GM12892 (cell line): ENCODE data around the gene IGFBP7.

ENCODE experiments used
- DNase-seq: peaks from one replicate; pipeline ENCODE4 v3.0.0; 2011; ENCODE audit not compliant: insufficient read length
- FAIRE-seq: peaks from 2 replicates; lab custom pipeline; 2011; peaks lifted over from hg19 to GRCh38; lab: Jason Lieb, UNC
- POLR2A ChIP-seq: IDR thresholded peaks from 2 replicates; pipeline ENCODE4 v1.6.1; 2011; ENCODE audit warnings: low read depth, low read length, control low read depth
- POLR2AphosphoS5 ChIP-seq: IDR thresholded peaks from 2 replicates; pipeline ENCODE4 v1.6.1; 2011; ENCODE audit warnings: low read depth, low read length, control low read depth
- TAF1 ChIP-seq: IDR thresholded peaks from 2 replicates; pipeline ENCODE4 v1.6.1; 2011; ENCODE audit warnings: low read depth, mild to moderate bottlenecking, control low read depth, low read length, borderline replicate concordance

IGFBP7 gene

DNA sequence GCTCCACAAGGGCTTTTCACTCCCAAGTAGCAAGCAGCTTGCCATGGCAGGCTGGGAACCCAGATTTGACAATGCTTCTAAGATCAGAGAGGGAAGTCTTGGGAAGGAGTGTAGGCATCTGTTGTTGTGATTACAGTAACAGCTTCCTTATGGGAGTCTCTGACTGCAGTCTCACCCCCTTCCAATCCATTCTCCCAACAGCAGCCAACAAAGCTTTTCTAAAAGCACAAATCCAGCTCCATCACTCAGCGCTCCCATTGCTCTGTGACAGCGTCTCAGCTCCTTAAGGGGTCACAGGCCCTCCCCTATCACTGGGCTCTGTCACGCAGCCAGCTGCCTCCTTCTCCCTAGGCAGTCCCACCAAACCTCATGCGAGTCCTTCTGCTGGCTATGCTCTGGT is 7.1 kb downstream of the IGFBP7 start:
- DNase-seq = no peak
- no peak for TF ChIP-seq POLR2A
- no peak for TF ChIP-seq TAF1
- TF ChIP-seq POLR2AphosphoS5 = no peak
- no peak for FAIRE-seq

- no peak for DNase-seq
- FAIRE-seq = no peak
- TF ChIP-seq POLR2AphosphoS5 (no peak), TAF1 (no peak), POLR2A (no peak)
These were observed 8.0 kb downstream of the IGFBP7 start for GRCh38 chr4:57102050-57102624.

GRCh38 chr4:57100979-57101651 is 9.1 kb downstream of the IGFBP7 start:
- TF ChIP-seq POLR2A (no peak), TAF1 (no peak), POLR2AphosphoS5 (no peak)
- FAIRE-seq (no peak), DNase-seq (no peak)

DNA sequence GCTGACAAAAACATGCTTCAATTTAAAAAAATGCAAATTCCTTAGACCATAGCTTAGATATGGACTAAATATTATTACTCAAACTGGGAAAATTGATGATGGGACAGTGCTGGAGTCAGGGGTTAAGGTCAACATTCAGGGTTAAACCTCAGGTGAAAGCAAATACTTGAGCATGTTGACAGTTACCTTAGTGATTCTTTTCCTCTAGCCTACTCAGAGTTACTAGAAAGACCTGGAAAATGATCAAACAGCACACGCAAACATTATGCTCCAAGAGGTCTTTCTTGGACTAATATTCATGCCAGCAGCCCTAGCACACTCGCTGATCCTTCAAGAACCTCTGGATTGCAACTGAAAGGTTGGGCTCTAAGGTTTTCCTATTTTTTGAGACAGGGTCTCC is 10.8 kb downstream of the IGFBP7 start:
- no peak for DNase-seq
- TF ChIP-seq POLR2A = no peak
- TF ChIP-seq TAF1 = no peak
- TF ChIP-seq POLR2AphosphoS5 = no peak
- peak; percentile 21 for FAIRE-seq

GRCh38 chr4:57098941-57099340 is 11.2 kb downstream of the IGFBP7 start:
- TF ChIP-seq POLR2A (no peak), TAF1 (no peak), POLR2AphosphoS5 (no peak)
- FAIRE-seq (no peak), DNase-seq (no peak)

- DNase-seq (no peak), FAIRE-seq (no peak)
- TF ChIP-seq POLR2A = no peak
- TF ChIP-seq TAF1 = no peak
- TF ChIP-seq POLR2AphosphoS5 = no peak
These were observed 11.8 kb downstream of the IGFBP7 start for GRCh38 chr4:57098415-57098814.

DNA sequence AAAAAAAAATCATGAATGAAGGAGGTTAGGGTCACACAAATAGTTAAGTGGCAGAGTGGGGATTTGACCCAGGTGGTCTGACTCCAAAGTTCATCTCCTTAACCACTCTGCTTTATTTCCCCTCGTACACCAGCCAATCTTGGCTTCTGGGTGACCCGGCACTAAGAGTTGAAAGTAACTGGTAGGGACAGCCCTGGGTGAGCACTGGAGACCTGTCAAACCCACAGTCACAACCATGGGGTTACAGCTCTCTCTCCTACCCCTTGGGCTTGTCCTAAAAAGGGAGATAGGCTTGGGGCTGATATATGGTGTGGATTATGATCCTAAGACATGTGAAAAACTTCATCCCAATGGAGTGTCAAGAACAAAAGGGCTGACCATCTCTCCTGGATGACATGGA is 12.5 kb downstream of the IGFBP7 start:
- TF ChIP-seq POLR2AphosphoS5 = no peak
- TF ChIP-seq POLR2A = no peak
- no peak for TF ChIP-seq TAF1
- FAIRE-seq (no peak), DNase-seq (no peak)

GRCh38 chr4:57095956-57096355 is 14.2 kb downstream of the IGFBP7 start:
- no peak for TF ChIP-seq TAF1
- TF ChIP-seq POLR2A = no peak
- no peak for FAIRE-seq
- no peak for DNase-seq

DNA sequence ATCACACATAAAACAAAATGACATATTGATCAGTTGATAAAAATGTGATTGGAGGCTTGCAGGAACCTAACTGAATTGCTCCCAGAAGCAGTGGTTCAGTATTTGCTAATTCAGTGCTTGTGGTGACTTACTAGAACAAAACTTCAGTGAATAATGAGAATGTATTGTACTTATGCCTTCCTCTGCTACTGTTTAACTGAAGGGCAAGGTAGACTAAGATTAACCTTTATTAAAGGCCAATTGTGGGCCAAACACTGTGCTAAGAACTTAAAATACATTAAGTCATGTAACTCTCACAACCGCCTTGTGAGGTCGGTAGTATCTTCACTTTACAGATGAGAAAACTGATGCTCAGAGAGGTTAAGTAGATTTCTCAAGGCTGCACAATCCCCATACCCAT is 14.9 kb downstream of the IGFBP7 start:
- no peak for FAIRE-seq
- no peak for DNase-seq
- TF ChIP-seq TAF1 (no peak), POLR2A (no peak), POLR2AphosphoS5 (no peak)

GRCh38 chr4:57094832-57095223 is 15.4 kb downstream of the IGFBP7 start:
- FAIRE-seq (no peak), DNase-seq (no peak)
- TF ChIP-seq TAF1 = no peak
- no peak for TF ChIP-seq POLR2A

- FAIRE-seq (no peak), DNase-seq (no peak)
- TF ChIP-seq TAF1 (no peak), POLR2A (no peak), POLR2AphosphoS5 (no peak)
These were observed 16.0 kb downstream of the IGFBP7 start for GRCh38 chr4:57093845-57094831.
